K562 (cell line): ENCODE measurements around the gene ATIC. TPM values are rescaled to one million over a fixed set of nuclear protein-coding genes. Genes with fewer than 3 reads are reported as not detected.

Source experiments
- ATAC-seq: fragments of 200-7000 bp; cut with Tn5 transposase; 3 replicates; pipeline ENCODE4 v1.9.1; 2020; ENCODE audit warnings: moderate library complexity
- BruUV-seq: library from RNA; stranded (reverse); fragments of 400-500 nt; replicated peaks from 2 replicates; lab custom pipeline; 2021; lab: Mats Ljungman, UMichigan
- CTCF ChIA-PET: fragments of 300-600 bp; formaldehyde crosslinking; extraction: SDS; loops from one replicate; lab custom pipeline; 2021; ENCODE audit warnings: low intra/inter-chr PET ratio; lab: Yijun Ruan, JAX
- POLR2A ChIA-PET: fragments of 300-600, 350-650 bp; sonication (Branson Sonifier 250); formaldehyde crosslinking; extraction: SDS; loops from one replicate; lab custom pipeline; 2021; ENCODE audit warnings: antibody characterized with exemption, inconsistent platforms; lab: Yijun Ruan, JAX
- DNase-seq, 4 experiments: peaks; one replicate each; pipeline versions ENCODE4 v3.0.0 to v3.0.0-alpha.2; 2011 to 2018; ENCODE audit warnings: low spot score in 3 of 4, mixed read lengths in 3 of 4; ENCODE audit errors: extremely low read depth in 1 of 4
- FAIRE-seq: peaks from 2 replicates; lab custom pipeline; 2011; peaks lifted over from hg19 to GRCh38; lab: Jason Lieb, UNC
- H2AFZ ChIP-seq: 2 replicates; pipeline ENCODE4 v1.6.0; 2011; ENCODE audit warnings: low read depth, low read length, control low read depth, inconsistent platforms
- H3K27ac ChIP-seq: fragments of 200-600 bp; 3 replicates; pipeline ENCODE4 v1.8.0; 2011; ENCODE audit warnings: low read depth, mild to moderate bottlenecking, control low read depth, inconsistent platforms, low read length, moderate library complexity, mixed read lengths; ENCODE audit errors: extremely low read depth
- H3K27me3 ChIP-seq, 2 experiments: fragments of 300-600 bp in 1 of 2; 2 replicates in 1 of 2; 3 replicates in 1 of 2; pipeline versions ENCODE4 v1.6.0 to v1.8.0; 2011; ENCODE audit warnings: inconsistent platforms in 2 of 2, low read length in 2 of 2, mild to moderate bottlenecking in 1 of 2, mixed read lengths in 1 of 2, moderate library complexity in 1 of 2; ENCODE audit not compliant: control insufficient read depth in 2 of 2, insufficient read depth in 2 of 2
- H3K36me3 ChIP-seq: fragments of 300-600 bp; 3 replicates; pipeline ENCODE4 v1.8.0; 2011; ENCODE audit warnings: mild to moderate bottlenecking, low read length, inconsistent platforms; ENCODE audit not compliant: control insufficient read depth, insufficient read depth
- H3K4me1 ChIP-seq, 2 experiments: fragments of 200-600 bp in 1 of 2; replicated peaks in 1 of 2; 2 replicates in 1 of 2; 3 replicates in 1 of 2; pipeline versions ENCODE4 v1.5.1 to v1.8.0; 2011; ENCODE audit warnings: inconsistent platforms in 2 of 2, low read length in 2 of 2, mild to moderate bottlenecking in 1 of 2, mixed read lengths in 1 of 2, moderate library complexity in 1 of 2; ENCODE audit not compliant: control insufficient read depth in 2 of 2, insufficient read depth in 2 of 2
- H3K4me2 ChIP-seq: 2 replicates; pipeline ENCODE4 v1.6.1; 2011; ENCODE audit warnings: low read length, control low read depth, inconsistent platforms, mixed read lengths; ENCODE audit not compliant: insufficient read depth
- H3K4me3 ChIP-seq: fragments of 200-600 bp; sonication (generic), shearing (Covaris generic); 2 replicates; pipeline ENCODE4 v1.5.1; 2016; ENCODE audit warnings: control low read depth, inconsistent platforms
- H3K79me2 ChIP-seq: fragments of 200-600 bp; 3 replicates; pipeline ENCODE4 v1.8.0; 2011; ENCODE audit warnings: low read length, inconsistent platforms; ENCODE audit not compliant: control insufficient read depth, insufficient read depth
- H3K9ac ChIP-seq, 2 experiments: 2 replicates each; pipeline versions ENCODE4 v1.6.0 to v1.6.1; 2011; ENCODE audit warnings: low read depth in 2 of 2, low read length in 2 of 2, control low read depth in 1 of 2, inconsistent platforms in 1 of 2, mild to moderate bottlenecking in 1 of 2, mixed read lengths in 1 of 2; ENCODE audit not compliant: insufficient read depth in 1 of 2
- H3K9me1 ChIP-seq: one replicate; pipeline ENCODE4 v1.6.0; 2011; ENCODE audit warnings: inconsistent platforms, mild to moderate bottlenecking, low read length, moderate library complexity; ENCODE audit not compliant: control insufficient read depth, insufficient read depth
- H3K9me3 ChIP-seq: replicated peaks from 2 replicates; pipeline ENCODE4 v1.5.1; 2011; ENCODE audit warnings: low read depth, low read length, inconsistent platforms; ENCODE audit not compliant: control insufficient read depth, insufficient read depth
- H4K20me1 ChIP-seq: replicated peaks from 2 replicates; pipeline ENCODE4 v1.6.1; 2011; ENCODE audit warnings: low read length, inconsistent platforms, mixed read lengths; ENCODE audit not compliant: control insufficient read depth, insufficient read depth
- BACH1 ChIP-seq: fragments of 200-800 bp; sonication (Bioruptor generic); IDR thresholded peaks from 2 replicates; pipeline ENCODE4 v1.6.1; 2016; ENCODE audit warnings: missing genetic modification characterization, missing compliant biosample characterization
- ILK ChIP-seq: fragments of 450-650 bp; IDR thresholded peaks from 2 replicates; pipeline ENCODE4 v1.6.1; 2016; ENCODE audit warnings: missing genetic modification characterization, low read depth, mild to moderate bottlenecking, missing compliant biosample characterization, moderate library complexity, borderline replicate concordance
- YY1 ChIP-seq, 3 experiments: IDR thresholded peaks; 2 replicates each; pipeline ENCODE4 v1.6.1; 2011; ENCODE audit warnings: low read length in 2 of 3, mild to moderate bottlenecking in 2 of 3, moderate library complexity in 2 of 3, borderline replicate concordance in 1 of 3, control low read depth in 1 of 3, low read depth in 1 of 3; ENCODE audit not compliant: insufficient read depth in 3 of 3, insufficient replicate concordance in 2 of 3, control insufficient read depth in 1 of 3, insufficient read length in 1 of 3; ENCODE audit errors: extremely low read depth in 1 of 3
- ZNF24 ChIP-seq: fragments of 450-650 bp; IDR thresholded peaks from 2 replicates; pipeline ENCODE4 v1.6.1; 2016
- ZNF592 ChIP-seq: fragments of 450-650 bp; IDR thresholded peaks from 2 replicates; pipeline ENCODE4 v1.6.1; 2017; ENCODE audit warnings: antibody characterized with exemption, mild to moderate bottlenecking
- WGBS: fragments of 100-300 bp; shearing (Covaris generic); methylation state at CpG from one replicate; pipeline ENCODE4 v1.1.6; 2016; ENCODE audit warnings: low coverage, mixed read lengths; ENCODE audit not compliant: insufficient coverage; ENCODE audit errors: missing lambda C conversion rate; 5-methylcytosine and 5-hydroxymethylcytosine counted together
- in situ Hi-C: fragments of 300-500 bp; cut with MboI; formaldehyde crosslinking; loops from 4 replicates; pipeline ENCODE4 v1.15.0; 2018; ENCODE audit warnings: inconsistent platforms, mixed read lengths
- intact Hi-C: fragments of 100-400 bp; cut with micrococcal nuclease; formaldehyde crosslinking; loops from 2 replicates; pipeline ENCODE4 v1.14.2; 2022
- polyA plus RNA-seq, 8 experiments: library from polyadenylated mRNA; depleted of rRNA in 4 of 8; stranded (reverse) in 5 of 8; unstranded in 3 of 8; fragments of >200 nt; fragmentation: Nextera tagmentation in 2 of 8; fragmentation: Illumina TruSeq in 1 of 8; extraction: Ambion mirVana in 2 of 8; extraction: Trizol in 1 of 8; gene quantifications; 2 replicates each; pipeline versions ENCODE4 v1.2.1 to v1.2.3, GENCODE V29; 2011 to 2014; ENCODE audit warnings: inconsistent platforms in 1 of 8, missing spikeins in 1 of 8
- total RNA-seq, 7 experiments: library from RNA; depleted of rRNA in 6 of 7; stranded (reverse); fragments of >200 nt in 6 of 7; fragmentation: Illumina TruSeq in 2 of 7; extraction: Trizol in 2 of 7; gene quantifications; 2 replicates each; pipeline versions ENCODE4 v1.2.1 to v1.2.3, GENCODE V29; 2011 to 2021; ENCODE audit warnings: low replicate concordance in 1 of 7

Gene ATIC
- total and polyA plus RNA-seq, 9 of the 15 experiments (the other 6 are each of a cell fraction or from before 2014, with no cell fraction given): 45.6 to 480 (median 212) TPM

- TF ChIP-seq YY1 (IDR thresholded peaks at IDR 0.05; ENCODE audit: borderline replicate concordance in 1 of 3, control insufficient read depth in 1 of 3, extremely low read depth in 1 of 3, insufficient read depth in 3 of 3, insufficient read length in 1 of 3, insufficient replicate concordance in 2 of 3, low read depth in 1 of 3, low read length in 2 of 3): peak in 1 of 3 experiments; percentile 5
- TF ChIP-seq, all 486 proteins: peak for 5; not testable (repeated sequence) for 481
Observed at GRCh38 chr2:215311259-215311624, 617 bp upstream of the ATIC start (continued).

DNA sequence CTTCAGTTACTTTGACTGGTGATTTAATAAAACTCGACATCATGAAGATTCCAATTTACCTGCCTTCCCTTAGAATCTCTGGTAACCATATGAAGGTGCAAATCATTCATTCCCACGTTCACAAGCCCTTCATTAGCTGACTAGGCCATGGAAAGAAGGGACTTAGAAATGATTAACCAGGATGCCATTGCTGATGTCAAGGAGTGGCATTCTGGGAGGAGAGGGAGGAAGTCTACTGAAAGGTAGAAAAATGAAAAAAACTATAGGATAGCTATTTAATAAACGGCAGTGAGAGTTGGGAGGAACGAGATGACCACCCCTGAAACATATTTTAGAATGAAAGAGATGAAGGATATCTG, 1.4 kb downstream of the ATIC start:
- peak overlapping the region; percentile 82 for H3K4me2 ChIP-seq
- H3K9ac ChIP-seq: peak overlapping the region; percentile 88 to 99
- H3K4me1 ChIP-seq: peaks cover 0 to 13% of the 10 kb centered on the region in 2 experiments; a peak in 4 of 5 replicates
- POLR2A ChIA-PET: interaction anchor here (0.7 to 0.9 kb wide), 2 partner anchors 22 to 27 kb away, joined by 3 read pairs; no protein-coding TSS in a partner anchor
- intact Hi-C loops (no loop called here), in situ Hi-C loops (no loop called here)
- ATAC-seq: no peak
- peak overlapping the region; percentile 76 for H3K4me3 ChIP-seq
- no peaks in the 10 kb centered on the region for H4K20me1 ChIP-seq
- H3K9me3 ChIP-seq: no peaks in the 10 kb centered on the region
- no peak overlapping the region; the same call in 1 of the 2 replicates for H2AFZ ChIP-seq
- 0% methylated on average over 4 of the region's 4 CpGs for WGBS
- no peak for DNase-seq
- H3K79me2 ChIP-seq: peaks cover 78% of the 10 kb centered on the region
- TF ChIP-seq ZNF24: peak; percentile 56; the same call in 1 of the 2 replicates
- no peak for TF ChIP-seq BACH1
- TF ChIP-seq ILK (tag): no peak
- peak; percentile 56; the same call in 1 of the 2 replicates for TF ChIP-seq ZNF592
- TF ChIP-seq, all 486 proteins: peak for 2
- CTCF ChIA-PET: no interaction called here
- FAIRE-seq: peak; percentile 37
- BruUV-seq: TSS peak; percentile 52
- Histone ChIP-seq H3K36me3 (peaks cover 51% of the 10 kb centered on the region), H3K9me1 (no peaks in the 10 kb centered on the region), H3K27ac (peak overlapping the region; percentile 96), H3K27me3 (no peaks in the 10 kb centered on the region)
